Mesothelial cell of epicardium (in vitro differentiated cells): ENCODE measurements around the gene MRPS25. TPM values are rescaled to one million over a fixed set of nuclear protein-coding genes. Genes with fewer than 3 reads are reported as not detected.
A peak's percentile ranks its signal among the peaks of the same experiment; 100 is the strongest.

Experiments used
- DNase-seq, 2 experiments: peaks; one replicate each; pipeline ENCODE4 v3.0.0; 2021; ENCODE audit warnings: low spot score in 2 of 2; ENCODE audit not compliant: unreplicated experiment in 2 of 2
- H3K27ac Mint-ChIP-seq: 2 replicates; pipeline ENCODE4 v1.8.0; 2021; ENCODE audit warnings: mixed read lengths
- H3K27me3 Mint-ChIP-seq: 2 replicates; pipeline ENCODE4 v1.8.0; 2021; ENCODE audit warnings: low read depth, mixed read lengths
- H3K36me3 Mint-ChIP-seq: 2 replicates; pipeline ENCODE4 v1.8.0; 2021; ENCODE audit warnings: mixed read lengths
- H3K4me1 Mint-ChIP-seq: 2 replicates; pipeline ENCODE4 v1.8.0; 2021; ENCODE audit warnings: mixed read lengths
- H3K4me3 Mint-ChIP-seq: 2 replicates; pipeline ENCODE4 v1.8.0; 2021; ENCODE audit warnings: mild to moderate bottlenecking, moderate library complexity, mixed read lengths
- H3K9me3 Mint-ChIP-seq: 2 replicates; pipeline ENCODE4 v1.8.0; 2021; ENCODE audit warnings: mixed read lengths
- total RNA-seq: library from RNA; stranded (reverse); gene quantifications from 3 replicates; pipeline ENCODE4 v1.2.1, GENCODE V29; 2021
- TF ChIP-seq, protein P1 (sequence below): fragments of 200-600 bp; sonication (generic); IDR thresholded peaks from one replicate; pipeline ENCODE4 v1.5.0; 2021; ENCODE audit warnings: antibody characterized with exemption; ENCODE audit not compliant: unreplicated experiment

Gene MRPS25
- total RNA-seq, 1 donor from 2014 or later = 70.4 TPM

DNA sequence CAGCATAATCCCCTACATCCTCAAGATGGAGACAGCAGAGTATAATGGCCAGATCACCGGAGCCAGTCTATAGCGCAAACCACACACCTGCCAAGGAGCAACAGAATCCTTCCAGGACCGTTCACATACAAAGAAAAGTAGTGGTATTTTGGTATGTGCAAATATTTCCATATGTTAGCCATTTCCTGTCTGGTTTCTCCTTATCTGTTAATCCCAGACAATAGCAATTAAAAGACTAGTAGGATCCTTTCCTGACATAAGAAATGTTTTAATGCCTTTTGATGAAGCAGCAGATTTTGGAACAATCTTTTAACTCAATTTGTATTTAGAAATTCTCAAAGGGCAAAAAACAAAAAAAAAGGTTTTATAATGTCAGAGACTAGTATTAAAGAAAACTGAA lies 22.2 kb downstream of the MRPS25 start:
- no peak for DNase-seq
- Mint-ChIP-seq H3K36me3 (peaks cover 26% of the 10 kb centered on the region), H3K4me3 (no peak overlapping the region), H3K4me1 (peaks cover 9% of the 10 kb centered on the region), H3K9me3 (no peaks in the 10 kb centered on the region), H3K27me3 (no peaks in the 10 kb centered on the region), H3K27ac (peak overlapping the region; percentile 54)
- TF ChIP-seq, protein P1, sequence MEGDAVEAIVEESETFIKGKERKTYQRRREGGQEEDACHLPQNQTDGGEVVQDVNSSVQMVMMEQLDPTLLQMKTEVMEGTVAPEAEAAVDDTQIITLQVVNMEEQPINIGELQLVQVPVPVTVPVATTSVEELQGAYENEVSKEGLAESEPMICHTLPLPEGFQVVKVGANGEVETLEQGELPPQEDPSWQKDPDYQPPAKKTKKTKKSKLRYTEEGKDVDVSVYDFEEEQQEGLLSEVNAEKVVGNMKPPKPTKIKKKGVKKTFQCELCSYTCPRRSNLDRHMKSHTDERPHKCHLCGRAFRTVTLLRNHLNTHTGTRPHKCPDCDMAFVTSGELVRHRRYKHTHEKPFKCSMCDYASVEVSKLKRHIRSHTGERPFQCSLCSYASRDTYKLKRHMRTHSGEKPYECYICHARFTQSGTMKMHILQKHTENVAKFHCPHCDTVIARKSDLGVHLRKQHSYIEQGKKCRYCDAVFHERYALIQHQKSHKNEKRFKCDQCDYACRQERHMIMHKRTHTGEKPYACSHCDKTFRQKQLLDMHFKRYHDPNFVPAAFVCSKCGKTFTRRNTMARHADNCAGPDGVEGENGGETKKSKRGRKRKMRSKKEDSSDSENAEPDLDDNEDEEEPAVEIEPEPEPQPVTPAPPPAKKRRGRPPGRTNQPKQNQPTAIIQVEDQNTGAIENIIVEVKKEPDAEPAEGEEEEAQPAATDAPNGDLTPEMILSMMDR = no peak

DNA sequence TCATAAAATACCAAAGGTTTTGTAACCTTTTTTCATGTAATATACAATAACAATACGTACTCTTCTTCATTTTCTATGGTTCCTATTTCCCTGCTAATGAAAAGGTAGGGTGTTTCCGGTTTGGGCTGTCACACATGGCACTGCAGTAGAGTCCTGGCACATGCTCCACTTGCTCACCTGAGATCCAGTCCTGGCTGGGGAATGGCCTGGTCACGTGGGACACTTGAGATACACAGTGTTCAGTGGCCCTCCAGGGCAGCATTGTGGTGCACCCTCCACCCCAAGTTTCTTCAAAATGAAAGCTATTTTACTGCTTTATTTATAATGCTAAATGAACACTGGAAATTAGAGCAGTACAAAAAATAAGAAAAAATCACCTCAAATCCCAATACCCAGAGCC lies 23.2 kb downstream of the MRPS25 start:
- no peaks in the 10 kb centered on the region for H3K9me3 Mint-ChIP-seq
- H3K4me3 Mint-ChIP-seq = no peak overlapping the region
- no peaks in the 10 kb centered on the region for H3K27me3 Mint-ChIP-seq
- TF ChIP-seq, protein P1 = no peak
- H3K36me3 Mint-ChIP-seq = peaks cover 27% of the 10 kb centered on the region
- DNase-seq = no peak
- peaks cover 9% of the 10 kb centered on the region for H3K4me1 Mint-ChIP-seq
- no peak overlapping the region for H3K27ac Mint-ChIP-seq

DNA sequence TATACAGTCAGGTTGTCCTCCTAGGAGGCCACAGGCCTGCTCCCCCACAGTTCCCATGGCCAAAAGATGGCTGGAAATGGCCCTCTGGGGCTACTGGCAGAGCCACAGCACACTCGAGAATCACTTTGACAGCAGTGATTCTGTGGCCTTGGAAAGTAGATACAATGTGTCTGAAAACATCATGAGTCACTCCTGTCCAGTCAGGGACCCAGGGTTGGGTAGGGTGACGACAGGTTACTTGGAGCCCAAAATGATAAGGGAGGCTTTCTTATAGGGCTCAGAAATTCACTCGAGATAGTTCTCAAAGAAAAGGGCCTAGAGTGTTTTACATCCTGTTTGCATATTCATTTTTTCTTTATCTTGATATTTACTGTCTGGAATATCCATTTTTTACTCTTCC lies 24.3 kb downstream of the MRPS25 start:
- H3K9me3 Mint-ChIP-seq = no peaks in the 10 kb centered on the region

DNA sequence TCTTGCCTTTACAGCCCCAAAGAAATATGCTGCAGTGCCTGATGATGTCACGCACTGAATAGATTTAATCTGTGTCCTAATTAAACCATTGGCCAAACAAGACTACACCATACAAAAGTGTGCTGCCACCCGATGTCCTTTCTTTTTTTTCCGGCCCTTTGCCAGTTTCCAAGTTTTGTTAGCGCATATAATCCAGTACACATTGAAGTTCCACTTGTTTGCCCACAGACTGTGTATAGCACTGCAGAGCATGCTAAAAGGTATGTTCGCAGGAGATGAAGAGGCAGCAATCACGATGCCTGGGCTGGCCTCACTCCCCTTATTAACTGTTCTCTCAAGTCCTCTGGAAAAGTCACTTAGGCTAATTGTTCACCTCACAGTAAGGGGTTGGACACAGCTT lies 26.8 kb downstream of the MRPS25 start:
- TF ChIP-seq, protein P1 = no peak
- Mint-ChIP-seq H3K36me3 (peaks cover 35% of the 10 kb centered on the region), H3K27ac (no peak overlapping the region), H3K9me3 (no peaks in the 10 kb centered on the region), H3K27me3 (no peaks in the 10 kb centered on the region), H3K4me1 (peaks cover 9% of the 10 kb centered on the region), H3K4me3 (no peak overlapping the region)
- no peak for DNase-seq

More for the DNA sequence above, 24.3 kb downstream of the MRPS25 start:
- Mint-ChIP-seq H3K4me1 (peaks cover 9% of the 10 kb centered on the region), H3K36me3 (peaks cover 31% of the 10 kb centered on the region), H3K27ac (peak overlapping the region; percentile 4), H3K4me3 (no peak overlapping the region), H3K27me3 (no peaks in the 10 kb centered on the region)
- TF ChIP-seq, protein P1 = no peak
- DNase-seq = no peak

DNA sequence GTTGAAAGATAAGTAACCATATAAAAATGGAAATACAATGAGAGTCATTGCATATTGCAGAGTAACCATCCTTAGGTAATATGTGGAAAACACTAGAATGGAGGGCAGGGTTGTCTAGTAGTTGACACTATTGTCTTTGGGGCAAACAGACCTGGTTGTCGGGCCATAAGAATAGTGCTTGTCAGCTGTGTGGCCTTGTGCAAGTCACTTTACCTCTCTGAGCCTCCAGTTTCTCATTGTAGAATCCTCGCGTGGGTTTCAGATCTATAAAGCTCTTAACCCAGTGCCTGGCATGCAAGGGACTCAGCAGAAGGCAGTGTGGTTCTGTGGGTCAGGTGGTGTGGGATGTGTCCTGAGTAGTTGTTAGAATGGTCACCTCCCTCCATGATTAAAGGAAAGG lies 32.0 kb downstream of the MRPS25 start:
- Mint-ChIP-seq H3K4me1 (no peaks in the 10 kb centered on the region), H3K9me3 (no peaks in the 10 kb centered on the region), H3K4me3 (no peak overlapping the region), H3K27me3 (no peaks in the 10 kb centered on the region), H3K27ac (no peak overlapping the region), H3K36me3 (peaks cover 50% of the 10 kb centered on the region)
- TF ChIP-seq, protein P1 = no peak
- no peak for DNase-seq

DNA sequence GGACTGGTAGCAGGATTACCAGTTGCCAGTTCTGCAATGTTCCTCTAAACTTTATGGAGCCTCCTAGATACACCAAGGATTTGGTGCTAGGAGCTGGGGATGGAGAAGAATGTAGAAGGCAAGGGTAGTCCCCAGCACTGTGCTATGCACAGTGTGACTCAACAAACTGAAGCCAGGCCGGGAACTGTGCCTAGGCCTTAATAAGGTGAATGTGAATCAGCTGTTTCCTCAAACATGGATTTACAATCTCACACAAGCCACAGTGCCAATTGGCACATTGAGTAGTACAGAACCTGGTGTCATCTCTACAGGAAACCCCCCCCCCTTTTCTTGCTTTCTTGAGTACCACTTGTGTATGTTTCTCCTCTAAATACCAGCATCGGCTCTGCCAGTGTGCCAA lies 32.5 kb downstream of the MRPS25 start:
- Mint-ChIP-seq H3K27me3 (no peaks in the 10 kb centered on the region), H3K27ac (no peak overlapping the region), H3K4me3 (no peak overlapping the region), H3K9me3 (no peaks in the 10 kb centered on the region), H3K36me3 (peaks cover 49% of the 10 kb centered on the region), H3K4me1 (no peaks in the 10 kb centered on the region)
- TF ChIP-seq, protein P1 = no peak
- no peak for DNase-seq
